K562 (cell line): ENCODE measurements around the gene CDKN2AIP. TPM values are rescaled to one million over a fixed set of nuclear protein-coding genes. Genes with fewer than 3 reads are reported as not detected.

Experiments
- ATF3 ChIP-seq, 2 experiments: fragments of 450-650 bp in 1 of 2; sonication (generic) in 1 of 2; formaldehyde crosslinking in 1 of 2; IDR thresholded peaks in 1 of 2; conservative IDR thresholded peaks in 1 of 2; 2 replicates each; pipeline versions ENCODE4 v1.6.1 to v1.8.1; 2016 to 2023; ENCODE audit warnings: mild to moderate bottlenecking in 2 of 2, moderate library complexity in 2 of 2, inconsistent platforms in 1 of 2, missing genetic modification reagents in 1 of 2
- CHD2 ChIP-seq: IDR thresholded peaks from 2 replicates; pipeline ENCODE4 v1.6.1; 2011; ENCODE audit warnings: low read depth, low read length
- FOXM1 ChIP-seq, 2 experiments: fragments of 450-650 bp in 1 of 2; sonication (generic) in 1 of 2; formaldehyde crosslinking in 1 of 2; IDR thresholded peaks; 2 replicates each; pipeline versions ENCODE4 v1.6.1 to v1.9.0; 2017 to 2022; ENCODE audit warnings: low read depth in 2 of 2, mild to moderate bottlenecking in 2 of 2, missing genetic modification reagents in 1 of 2, moderate library complexity in 1 of 2
- GTF2B ChIP-seq: IDR thresholded peaks from 2 replicates; pipeline ENCODE4 v1.6.1; 2011; ENCODE audit not compliant: insufficient read length; ENCODE audit errors: extremely low read depth
- JUN ChIP-seq, 2 experiments: sonication (generic) in 1 of 2; formaldehyde crosslinking in 1 of 2; IDR thresholded peaks; 2 replicates each; pipeline versions ENCODE4 v1.6.1 to v1.8.0; 2012 to 2022; ENCODE audit warnings: borderline replicate concordance in 2 of 2, mild to moderate bottlenecking in 2 of 2, improper control_type of control experiment in 1 of 2, low read depth in 1 of 2, low read length in 1 of 2, missing genetic modification reagents in 1 of 2
- JUND ChIP-seq, 2 experiments: IDR thresholded peaks; 2 replicates in 1 of 2; 3 replicates in 1 of 2; pipeline ENCODE4 v1.6.1; 2011; ENCODE audit warnings: borderline replicate concordance in 2 of 2, low read depth in 2 of 2, low read length in 2 of 2, improper control_type of control experiment in 1 of 2, missing biosample characterization in 1 of 2, missing genetic modification characterization in 1 of 2, missing genetic modification reagents in 1 of 2
- PCBP2 ChIP-seq: fragments of 200-400 bp; formaldehyde crosslinking; IDR thresholded peaks from 2 replicates; pipeline ENCODE4 v1.6.1; 2018; ENCODE audit warnings: low read length, low read depth, mild to moderate bottlenecking, moderate library complexity; ENCODE audit not compliant: poor library complexity, severe bottlenecking
- POLR2G ChIP-seq: fragments of 200-400 bp; formaldehyde crosslinking; IDR thresholded peaks from 2 replicates; pipeline ENCODE4 v1.6.1; 2017; ENCODE audit warnings: low read depth, mild to moderate bottlenecking, antibody characterized with exemption, low read length, moderate library complexity
- PPARD ChIP-seq: fragments of 250-450 bp; sonication (Bioruptor Pico); IDR thresholded peaks from 2 replicates; pipeline ENCODE4 v1.8.0; 2022; ENCODE audit warnings: inconsistent platforms, mild to moderate bottlenecking, moderate library complexity
- RBFOX2 ChIP-seq: fragments of 200-400 bp; formaldehyde crosslinking; IDR thresholded peaks from 2 replicates; pipeline ENCODE4 v1.6.1; 2017; ENCODE audit warnings: low read depth, mild to moderate bottlenecking, low read length, moderate library complexity
- TEAD2 ChIP-seq: fragments of 450-650 bp; IDR thresholded peaks from 2 replicates; pipeline ENCODE4 v1.6.1; 2016; ENCODE audit warnings: missing genetic modification characterization, control low read depth, missing compliant biosample characterization
- ZNF318 ChIP-seq, 2 experiments: fragments of 450-650 bp; IDR thresholded peaks; 2 replicates each; pipeline ENCODE4 v1.6.1; 2016; ENCODE audit warnings: mild to moderate bottlenecking in 2 of 2, borderline replicate concordance in 1 of 2, low read depth in 1 of 2, moderate library complexity in 1 of 2
- polyA plus RNA-seq, 8 experiments: library from polyadenylated mRNA; depleted of rRNA in 4 of 8; stranded (reverse) in 5 of 8; unstranded in 3 of 8; fragments of >200 nt; fragmentation: Nextera tagmentation in 2 of 8; fragmentation: Illumina TruSeq in 1 of 8; extraction: Ambion mirVana in 2 of 8; extraction: Trizol in 1 of 8; gene quantifications; 2 replicates each; pipeline versions ENCODE4 v1.2.1 to v1.2.3, GENCODE V29; 2011 to 2014; ENCODE audit warnings: inconsistent platforms in 1 of 8, missing spikeins in 1 of 8
- total RNA-seq, 7 experiments: library from RNA; depleted of rRNA in 6 of 7; stranded (reverse); fragments of >200 nt in 6 of 7; fragmentation: Illumina TruSeq in 2 of 7; extraction: Trizol in 2 of 7; gene quantifications; 2 replicates each; pipeline versions ENCODE4 v1.2.1 to v1.2.3, GENCODE V29; 2011 to 2021; ENCODE audit warnings: low replicate concordance in 1 of 7

CDKN2AIP gene
- total and polyA plus RNA-seq, 9 of the 15 experiments (the other 6 are each of a cell fraction or from before 2014, with no cell fraction given) = 5.9 to 22.0 (median 19.7) TPM

GRCh38 chr4:183438458-183439113 is 5.8 kb upstream of the CDKN2AIP start (continued):
- no peak for TF ChIP-seq ZNF318 (IDR thresholded peaks at IDR 0.05; ENCODE audit: borderline replicate concordance in 1 of 2, low read depth in 1 of 2)
- TF ChIP-seq ATF3 (IDR thresholded peaks at IDR 0.05) = peak; percentile 76
- no peak for TF ChIP-seq ATF3 (CRISPR knock-in tag; conservative IDR thresholded peaks at IDR 0.05)
- no peak for TF ChIP-seq GTF2B
- no peak for TF ChIP-seq TEAD2 (tag)
- TF ChIP-seq POLR2G = no peak
- TF ChIP-seq PPARD (CRISPR knock-in tag) = no peak
- TF ChIP-seq PCBP2 = no peak
- TF ChIP-seq FOXM1 (IDR thresholded peaks at IDR 0.05; ENCODE audit: low read depth) = no peak
- no peak for TF ChIP-seq FOXM1 (CRISPR knock-in tag; IDR thresholded peaks at IDR 0.05; ENCODE audit: low read depth)
- peak; percentile 57; the same call in 1 of the 2 replicates for TF ChIP-seq JUND (IDR thresholded peaks at IDR 0.05; ENCODE audit: borderline replicate concordance, low read depth, low read length)
- TF ChIP-seq JUND (tag; IDR thresholded peaks at IDR 0.05; ENCODE audit: borderline replicate concordance, low read depth, low read length) = 0 out of 3 replicates have a peak, but pooled peaks have one; percentile 16
- no peak for TF ChIP-seq CHD2
- no peak for TF ChIP-seq RBFOX2
- 0 out of 2 replicates have a peak, but pooled peaks have one; percentile 13 for TF ChIP-seq JUN (IDR thresholded peaks at IDR 0.05; ENCODE audit: borderline replicate concordance, low read depth, low read length)
- no peak for TF ChIP-seq JUN (CRISPR knock-in tag; IDR thresholded peaks at IDR 0.05; ENCODE audit: borderline replicate concordance)
